HepG2 (cell line): Measurements from ENCODE around the gene C1orf185. TPM values are rescaled to one million over a fixed set of nuclear protein-coding genes. Genes with fewer than 3 reads are reported as not detected.

Source experiments
- ATAC-seq: fragments of 200-7000 bp; cut with Tn5 transposase; 3 replicates; pipeline ENCODE4 v1.9.1; 2020; ENCODE audit warnings: mild to moderate bottlenecking, moderate library complexity
- BruUV-seq: library from RNA; stranded (reverse); fragments of 400-500 nt; replicated peaks from 2 replicates; lab custom pipeline; 2021; lab: Mats Ljungman, UMichigan
- CTCF ChIA-PET: fragments of 300-600 bp; formaldehyde crosslinking; extraction: SDS; loops from one replicate; lab custom pipeline; 2021; ENCODE audit warnings: low total read pairs, inconsistent platforms, low intra/inter-chr PET ratio; lab: Yijun Ruan, JAX
- POLR2A ChIA-PET: fragments of 350-600 bp; sonication (Branson Sonifier 250); formaldehyde crosslinking; loops from one replicate; lab custom pipeline; 2020; ENCODE audit warnings: antibody characterized with exemption, inconsistent platforms; lab: Yijun Ruan, JAX
- DNase-seq: peaks from one replicate; pipeline ENCODE4 v3.0.0-alpha.2; 2015; ENCODE audit warnings: low spot score
- FAIRE-seq: peaks from 3 replicates; lab custom pipeline; 2011; peaks lifted over from hg19 to GRCh38; lab: Jason Lieb, UNC
- H2AFZ ChIP-seq: one replicate; pipeline ENCODE4 v1.6.1; 2011; ENCODE audit warnings: low read length, inconsistent platforms
- H3K27ac ChIP-seq: fragments of 300-600 bp; 3 replicates; pipeline ENCODE4 v1.8.0; 2011; ENCODE audit warnings: mixed run types, mild to moderate bottlenecking, mixed read lengths, low read length, inconsistent platforms; ENCODE audit not compliant: insufficient read depth; ENCODE audit errors: extremely low read length
- H3K27me3 ChIP-seq, 2 experiments: fragments of 200-600 bp in 1 of 2; 2 replicates in 1 of 2; 3 replicates in 1 of 2; pipeline versions ENCODE4 v1.6.0 to v1.8.0; 2011; ENCODE audit warnings: low read length in 2 of 2, mild to moderate bottlenecking in 2 of 2, moderate library complexity in 2 of 2, inconsistent platforms in 1 of 2; ENCODE audit not compliant: insufficient read depth in 2 of 2, control insufficient read depth in 1 of 2
- H3K36me3 ChIP-seq, 2 experiments: fragments of 200-600 bp in 1 of 2; replicated peaks in 1 of 2; 2 replicates in 1 of 2; 3 replicates in 1 of 2; pipeline versions ENCODE4 v1.5.1 to v1.8.0; 2011; ENCODE audit warnings: low read length in 2 of 2, inconsistent platforms in 1 of 2; ENCODE audit not compliant: insufficient read depth in 2 of 2, control insufficient read depth in 1 of 2
- H3K4me1 ChIP-seq: 2 replicates; pipeline ENCODE4 v1.5.1; 2012; ENCODE audit warnings: low read length, inconsistent platforms; ENCODE audit not compliant: insufficient read depth
- H3K4me2 ChIP-seq: 2 replicates; pipeline ENCODE4 v1.6.0; 2011; ENCODE audit warnings: low read depth, low read length, inconsistent platforms
- H3K4me3 ChIP-seq, 3 experiments: fragments of 200-600 bp in 1 of 3; sonication (generic), shearing (Covaris generic) in 1 of 3; replicated peaks in 1 of 3; 2 replicates each; pipeline ENCODE4 v1.5.1; 2011 to 2016; ENCODE audit warnings: low read length in 3 of 3, inconsistent platforms in 2 of 3, low read depth in 2 of 3, mild to moderate bottlenecking in 2 of 3, control low read depth in 1 of 3, mixed read lengths in 1 of 3; ENCODE audit not compliant: insufficient read depth in 1 of 3
- H3K79me2 ChIP-seq: one replicate; pipeline ENCODE4 v1.6.1; 2011; ENCODE audit warnings: low read length, inconsistent platforms; ENCODE audit not compliant: insufficient read depth
- H3K9ac ChIP-seq: 2 replicates; pipeline ENCODE4 v1.6.0; 2011; ENCODE audit warnings: mild to moderate bottlenecking, low read depth, low read length, inconsistent platforms; ENCODE audit not compliant: insufficient read depth
- H3K9me3 ChIP-seq: 2 replicates; pipeline ENCODE4 v1.5.1; 2012; ENCODE audit warnings: mild to moderate bottlenecking, low read length
- H4K20me1 ChIP-seq: 2 replicates; pipeline ENCODE4 v1.6.0; 2011; ENCODE audit warnings: inconsistent platforms, mild to moderate bottlenecking, low read length, moderate library complexity; ENCODE audit not compliant: insufficient read depth
- AGO1 ChIP-seq: fragments of 200-400 bp; formaldehyde crosslinking; IDR thresholded peaks from 2 replicates; pipeline ENCODE4 v1.6.1; 2017; ENCODE audit warnings: mild to moderate bottlenecking, low read depth, low read length, moderate library complexity; ENCODE audit not compliant: poor library complexity, severe bottlenecking
- GZF1 ChIP-seq: sonication (generic); formaldehyde crosslinking; IDR thresholded peaks from 2 replicates; pipeline ENCODE4 v1.5.1; 2020; ENCODE audit warnings: mild to moderate bottlenecking, missing genetic modification reagents
- NFKBIZ ChIP-seq: IDR thresholded peaks from 2 replicates; pipeline ENCODE4 v1.6.1; 2018; ENCODE audit warnings: missing genetic modification reagents, missing compliant biosample characterization
- RXRA ChIP-seq: sonication (generic); formaldehyde crosslinking; IDR thresholded peaks from 2 replicates; pipeline ENCODE4 v1.5.1; 2020; ENCODE audit warnings: missing genetic modification reagents
- ZNF616 ChIP-seq: sonication (generic); formaldehyde crosslinking; IDR thresholded peaks from 2 replicates; pipeline ENCODE4 v1.5.0; 2020; ENCODE audit warnings: low read depth, mild to moderate bottlenecking, missing genetic modification reagents
- ZNF749 ChIP-seq: sonication (generic); formaldehyde crosslinking; IDR thresholded peaks from 2 replicates; pipeline ENCODE4 v1.8.0; 2022; ENCODE audit warnings: mild to moderate bottlenecking, missing genetic modification reagents, moderate library complexity, borderline replicate concordance
- ZSCAN25 ChIP-seq: sonication (generic); formaldehyde crosslinking; IDR thresholded peaks from 2 replicates; pipeline ENCODE4 v1.8.0; 2022; ENCODE audit warnings: mild to moderate bottlenecking, missing genetic modification reagents
- in situ Hi-C: cut with HindIII; loops from 2 replicates; pipeline ENCODE4 v1.10.0; 2017; ENCODE audit warnings: low pct_unique_long_range_greater_than_20kb; ENCODE audit not compliant: extremely low pct_ligation_motif_present
- intact Hi-C: fragments of 100-400 bp; cut with micrococcal nuclease; formaldehyde crosslinking; loops from one replicate; pipeline ENCODE4 v1.10.0; 2022; ENCODE audit not compliant: unreplicated experiment
- polyA plus RNA-seq, 8 experiments: library from polyadenylated mRNA; depleted of rRNA in 3 of 8; stranded (reverse) in 7 of 8; unstranded in 1 of 8; fragments of >200 nt; fragmentation: Illumina TruSeq in 4 of 8; extraction: Trizol in 4 of 8; gene quantifications; 2 replicates each; pipeline versions ENCODE4 v1.2.1 to v1.2.3, GENCODE V29; 2011 to 2016; ENCODE audit warnings: low read depth in 4 of 8, missing spikeins in 1 of 8, mixed read lengths in 1 of 8; ENCODE audit not compliant: insufficient read depth in 1 of 8
- total RNA-seq, 5 experiments: library from RNA; depleted of rRNA; stranded (reverse); fragments of >200 nt; fragmentation: Illumina TruSeq; extraction: Trizol; gene quantifications; 2 replicates each; pipeline ENCODE4 v1.2.3, GENCODE V29; 2016; ENCODE audit warnings: low read depth in 1 of 5
- TF ChIP-seq, protein P1 (sequence below): sonication (generic); formaldehyde crosslinking; IDR thresholded peaks from 2 replicates; pipeline ENCODE4 v1.5.0; 2020; ENCODE audit warnings: mild to moderate bottlenecking, missing genetic modification reagents

Gene C1orf185
- total and polyA plus RNA-seq, 2 of the 13 experiments (the other 11 are each of a cell fraction or from before 2014, with no cell fraction given) = not detected

DNA sequence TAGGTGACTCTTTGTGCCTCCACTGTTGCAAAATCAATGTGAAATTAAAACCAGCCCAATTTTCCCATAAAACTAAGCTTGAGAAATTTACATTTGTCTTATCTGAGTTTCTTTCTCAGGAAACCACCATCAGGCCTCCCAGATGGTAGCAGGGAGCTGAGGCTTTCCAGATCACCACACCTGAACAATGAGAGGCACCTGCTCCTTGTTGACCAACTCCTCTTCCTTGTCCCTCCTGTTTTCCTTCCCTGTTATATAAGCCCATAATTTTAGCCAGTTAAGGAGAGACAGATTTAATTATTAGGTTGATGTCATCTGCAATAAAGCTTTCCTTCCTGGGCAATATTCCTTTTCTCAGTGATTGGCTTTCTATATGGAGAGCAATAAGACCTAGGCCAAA lies 32.0 kb upstream of the C1orf185 start:
- Histone ChIP-seq H3K9me3 (no peaks in the 10 kb centered on the region), H3K4me3 (no peak overlapping the region), H3K27me3 (no peaks in the 10 kb centered on the region; a peak in 1 of 5 replicates), H3K79me2 (no peaks in the 10 kb centered on the region), H3K27ac (no peak overlapping the region), H3K36me3 (no peaks in the 10 kb centered on the region)
- in situ Hi-C loops (no loop called here), intact Hi-C loops (no loop called here)
- ATAC-seq = no peak
- BruUV-seq = no TSS peak
- no peak for TF ChIP-seq AGO1
- no peak for TF ChIP-seq RXRA
- no peak for TF ChIP-seq ZNF616
- no peak for TF ChIP-seq ZSCAN25 (CRISPR knock-in tag)
- TF ChIP-seq GZF1 (CRISPR knock-in tag) = no peak
- no peak for TF ChIP-seq NFKBIZ (CRISPR knock-in tag)
- TF ChIP-seq ZNF749 = no peak
- TF ChIP-seq, protein P1, sequence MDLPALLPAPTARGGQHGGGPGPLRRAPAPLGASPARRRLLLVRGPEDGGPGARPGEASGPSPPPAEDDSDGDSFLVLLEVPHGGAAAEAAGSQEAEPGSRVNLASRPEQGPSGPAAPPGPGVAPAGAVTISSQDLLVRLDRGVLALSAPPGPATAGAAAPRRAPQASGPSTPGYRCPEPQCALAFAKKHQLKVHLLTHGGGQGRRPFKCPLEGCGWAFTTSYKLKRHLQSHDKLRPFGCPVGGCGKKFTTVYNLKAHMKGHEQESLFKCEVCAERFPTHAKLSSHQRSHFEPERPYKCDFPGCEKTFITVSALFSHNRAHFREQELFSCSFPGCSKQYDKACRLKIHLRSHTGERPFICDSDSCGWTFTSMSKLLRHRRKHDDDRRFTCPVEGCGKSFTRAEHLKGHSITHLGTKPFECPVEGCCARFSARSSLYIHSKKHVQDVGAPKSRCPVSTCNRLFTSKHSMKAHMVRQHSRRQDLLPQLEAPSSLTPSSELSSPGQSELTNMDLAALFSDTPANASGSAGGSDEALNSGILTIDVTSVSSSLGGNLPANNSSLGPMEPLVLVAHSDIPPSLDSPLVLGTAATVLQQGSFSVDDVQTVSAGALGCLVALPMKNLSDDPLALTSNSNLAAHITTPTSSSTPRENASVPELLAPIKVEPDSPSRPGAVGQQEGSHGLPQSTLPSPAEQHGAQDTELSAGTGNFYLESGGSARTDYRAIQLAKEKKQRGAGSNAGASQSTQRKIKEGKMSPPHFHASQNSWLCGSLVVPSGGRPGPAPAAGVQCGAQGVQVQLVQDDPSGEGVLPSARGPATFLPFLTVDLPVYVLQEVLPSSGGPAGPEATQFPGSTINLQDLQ (CRISPR knock-in tag) = no peak
- TF ChIP-seq, all 625 proteins: peak for 0
- H3K9ac ChIP-seq = no peak overlapping the region
- no peaks in the 10 kb centered on the region for H3K4me1 ChIP-seq
- CTCF ChIA-PET = no interaction called here
- no peak overlapping the region for H3K4me2 ChIP-seq
- DNase-seq (no peak), FAIRE-seq (no peak)
- POLR2A ChIA-PET = no interaction called here
- no peak overlapping the region for H2AFZ ChIP-seq
- H4K20me1 ChIP-seq = no peaks in the 10 kb centered on the region
